Epithelial cell of proximal tubule (primary cell): ENCODE data around the gene BRCA2. TPM values are rescaled to one million over a fixed set of nuclear protein-coding genes. Genes with fewer than 3 reads are reported as not detected.

ENCODE experiments used
- DNase-seq: peaks from one replicate; pipeline ENCODE4 v3.0.0-alpha.2; 2011; ENCODE audit warnings: low read depth
- H3K4me3 ChIP-seq: 2 replicates; pipeline ENCODE4 v1.5.1; 2011; ENCODE audit warnings: low read depth, mild to moderate bottlenecking, low read length
- CTCF ChIP-seq: conservative IDR thresholded peaks from 2 replicates; pipeline ENCODE4 v1.5.1; 2012; ENCODE audit warnings: low read depth, mild to moderate bottlenecking, low read length
- total RNA-seq: library from RNA; depleted of rRNA; stranded (reverse); fragments of >200 nt; gene quantifications from 2 replicates; pipeline ENCODE4 v1.2.3, GENCODE V29; 2015

BRCA2 gene
- total RNA-seq, 1 donor from 2014 or later, result 10.1 TPM

GRCh38 chr13:32298695-32299094 lies 16.6 kb upstream of the BRCA2 start:
- DNase-seq, result no peak
- no peak overlapping the region for H3K4me3 ChIP-seq
- no peak for TF ChIP-seq CTCF

GRCh38 chr13:32299893-32300292 lies 15.4 kb upstream of the BRCA2 start:
- no peak for TF ChIP-seq CTCF
- H3K4me3 ChIP-seq, result no peak overlapping the region
- no peak for DNase-seq

- no peak overlapping the region for H3K4me3 ChIP-seq
- DNase-seq, result no peak
- TF ChIP-seq CTCF, result no peak
Observed at GRCh38 chr13:32300406-32300805, 14.9 kb upstream of the BRCA2 start.

GRCh38 chr13:32300920-32301319 lies 14.4 kb upstream of the BRCA2 start:
- no peak for TF ChIP-seq CTCF
- no peak for DNase-seq
- no peak overlapping the region for H3K4me3 ChIP-seq

GRCh38 chr13:32302461-32302860 lies 12.8 kb upstream of the BRCA2 start:
- TF ChIP-seq CTCF, result no peak
- no peak for DNase-seq
- no peak overlapping the region for H3K4me3 ChIP-seq

- H3K4me3 ChIP-seq, result no peak overlapping the region
- no peak for DNase-seq
- no peak for TF ChIP-seq CTCF
Observed at GRCh38 chr13:32305646-32306045, 9.7 kb upstream of the BRCA2 start.

- no peak for DNase-seq
- H3K4me3 ChIP-seq, result peak overlapping the region; percentile 28
- TF ChIP-seq CTCF, result no peak
Observed at GRCh38 chr13:32309312-32310133, 5.8 kb upstream of the BRCA2 start.
